Measurements from ENCODE around the gene KDF1. TPM values are rescaled to one million over a fixed set of nuclear protein-coding genes. Genes with fewer than 3 reads are reported as not detected.
A peak's percentile ranks its signal among the peaks of the same experiment; 100 is the strongest.
"Not testable (repeated sequence)": the region's sequence is repeated elsewhere in the genome, so short reads cannot be mapped to it uniquely, and the experiment has no call there.

The KDF1 gene
- total RNA-seq, 1 donor from 2014 or later: 0.21 TPM

DNA sequence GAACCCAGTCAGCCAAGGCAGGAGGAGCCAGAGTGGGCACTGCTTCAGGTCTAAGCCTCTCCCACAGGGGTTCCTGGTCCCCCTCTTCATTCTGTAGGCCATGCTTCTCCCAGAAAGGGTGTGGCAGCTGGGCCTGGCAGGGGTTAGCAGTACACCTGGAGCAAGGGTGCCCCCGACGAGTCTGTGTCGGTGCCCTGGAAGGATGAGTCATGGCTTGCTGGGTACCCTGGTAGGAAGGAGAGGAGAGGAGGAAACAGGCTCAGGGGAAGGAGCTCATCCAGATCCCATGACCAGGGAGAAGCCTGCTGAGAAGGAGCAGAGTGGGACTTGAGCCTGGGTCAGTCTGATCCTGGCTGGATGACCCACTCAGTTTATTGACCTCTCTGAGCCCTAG lies 10.3 kb downstream of the KDF1 start:
- Mint-ChIP-seq H3K4me3 (ENCODE audit: unreplicated experiment) (no peak overlapping the region), H3K4me1 (ENCODE audit: unreplicated experiment) (no peaks in the 10 kb centered on the region), H3K27me3 (ENCODE audit: unreplicated experiment) (peaks cover 9% of the 10 kb centered on the region), H3K36me3 (ENCODE audit: low read depth, unreplicated experiment) (peaks cover 10% of the 10 kb centered on the region), H3K9me3 (ENCODE audit: unreplicated experiment) (no peaks in the 10 kb centered on the region), H3K27ac (ENCODE audit: unreplicated experiment) (no peak overlapping the region)
- no peak for DNase-seq (ENCODE audit: low spot score)
- TF ChIP-seq, protein P1, sequence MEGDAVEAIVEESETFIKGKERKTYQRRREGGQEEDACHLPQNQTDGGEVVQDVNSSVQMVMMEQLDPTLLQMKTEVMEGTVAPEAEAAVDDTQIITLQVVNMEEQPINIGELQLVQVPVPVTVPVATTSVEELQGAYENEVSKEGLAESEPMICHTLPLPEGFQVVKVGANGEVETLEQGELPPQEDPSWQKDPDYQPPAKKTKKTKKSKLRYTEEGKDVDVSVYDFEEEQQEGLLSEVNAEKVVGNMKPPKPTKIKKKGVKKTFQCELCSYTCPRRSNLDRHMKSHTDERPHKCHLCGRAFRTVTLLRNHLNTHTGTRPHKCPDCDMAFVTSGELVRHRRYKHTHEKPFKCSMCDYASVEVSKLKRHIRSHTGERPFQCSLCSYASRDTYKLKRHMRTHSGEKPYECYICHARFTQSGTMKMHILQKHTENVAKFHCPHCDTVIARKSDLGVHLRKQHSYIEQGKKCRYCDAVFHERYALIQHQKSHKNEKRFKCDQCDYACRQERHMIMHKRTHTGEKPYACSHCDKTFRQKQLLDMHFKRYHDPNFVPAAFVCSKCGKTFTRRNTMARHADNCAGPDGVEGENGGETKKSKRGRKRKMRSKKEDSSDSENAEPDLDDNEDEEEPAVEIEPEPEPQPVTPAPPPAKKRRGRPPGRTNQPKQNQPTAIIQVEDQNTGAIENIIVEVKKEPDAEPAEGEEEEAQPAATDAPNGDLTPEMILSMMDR (IDR thresholded peaks at IDR 0.05; ENCODE audit: unreplicated experiment): no peak

DNA sequence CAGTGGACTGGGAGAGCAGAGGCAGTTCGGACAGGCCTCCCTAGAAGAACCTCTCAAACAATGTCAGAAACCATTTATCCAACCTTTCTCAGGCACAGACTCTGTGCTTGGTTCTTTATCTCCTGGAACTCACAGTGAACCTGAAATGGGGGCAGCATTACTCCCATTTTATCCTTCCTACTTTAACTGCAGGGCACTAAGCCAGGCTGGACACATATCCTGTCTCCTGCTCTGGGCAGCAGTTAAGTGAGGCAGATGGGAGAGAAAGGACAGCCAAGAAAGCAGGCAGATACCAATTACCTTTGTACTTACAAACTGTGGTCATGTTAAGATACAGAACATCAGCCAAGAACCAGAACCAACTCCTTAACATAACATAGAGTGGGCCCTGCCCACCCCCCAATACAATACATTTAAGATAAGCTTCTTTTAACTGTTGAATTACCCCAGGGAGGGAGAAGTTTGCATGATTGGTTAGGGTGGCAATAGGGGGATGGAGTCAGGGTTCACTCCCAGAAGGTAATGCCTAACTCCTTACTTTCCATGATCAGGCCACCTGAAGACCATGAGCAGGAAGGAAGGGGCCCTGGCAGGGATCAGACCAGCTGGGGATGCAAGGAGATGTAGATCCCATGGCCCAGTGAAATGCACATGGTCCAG lies 10.9 kb downstream of the KDF1 start:
- H3K4me3 Mint-ChIP-seq (ENCODE audit: unreplicated experiment): no peak overlapping the region
- no peaks in the 10 kb centered on the region for H3K9me3 Mint-ChIP-seq (ENCODE audit: unreplicated experiment)
- peak overlapping the region; percentile 12 for H3K27ac Mint-ChIP-seq (ENCODE audit: unreplicated experiment)
- no peak for DNase-seq (ENCODE audit: low spot score)
- TF ChIP-seq, protein P1 (IDR thresholded peaks at IDR 0.05; ENCODE audit: unreplicated experiment): no peak
- no peaks in the 10 kb centered on the region for H3K4me1 Mint-ChIP-seq (ENCODE audit: unreplicated experiment)
- peaks cover 10% of the 10 kb centered on the region for H3K27me3 Mint-ChIP-seq (ENCODE audit: unreplicated experiment)
- peaks cover 12% of the 10 kb centered on the region for H3K36me3 Mint-ChIP-seq (ENCODE audit: low read depth, unreplicated experiment)

DNA sequence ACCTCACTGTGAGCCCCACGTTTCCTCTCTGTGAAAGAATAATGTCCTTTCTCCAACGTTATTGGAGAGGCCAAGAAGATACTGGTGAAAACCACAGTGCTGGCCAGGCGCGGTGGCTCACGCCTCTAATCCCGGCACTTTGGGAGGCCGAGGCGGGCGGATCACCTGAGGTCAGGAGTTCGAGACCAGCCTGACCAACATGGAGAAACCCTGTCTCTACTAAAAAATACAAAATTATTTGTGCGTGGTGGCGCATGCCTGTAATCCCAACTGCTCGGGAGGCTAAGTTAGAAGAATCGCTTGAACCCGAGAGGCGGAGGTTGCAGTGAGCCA lies 11.6 kb downstream of the KDF1 start:
- peaks cover 12% of the 10 kb centered on the region for H3K36me3 Mint-ChIP-seq (ENCODE audit: low read depth, unreplicated experiment)

DNA sequence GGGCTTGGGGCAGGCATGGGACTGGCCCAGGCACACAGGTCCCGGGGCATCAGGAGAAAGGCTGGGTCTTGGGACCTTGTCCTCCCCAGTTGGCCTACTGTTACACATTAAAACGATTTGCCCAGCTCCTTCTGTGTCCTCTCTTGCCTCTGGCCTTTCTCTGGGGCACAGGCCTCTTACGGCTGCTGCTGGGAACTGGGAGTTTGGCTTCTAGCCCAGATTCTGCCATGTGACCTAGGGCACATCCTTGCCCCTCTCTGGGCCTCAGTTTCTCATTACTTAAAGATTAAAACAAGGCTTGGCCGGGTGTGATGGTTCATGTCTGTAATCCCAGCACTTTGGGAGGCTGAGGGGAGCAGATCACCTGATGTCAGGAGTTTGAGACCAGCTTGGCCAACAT lies 14.0 kb downstream of the KDF1 start:
- peaks cover 4% of the 10 kb centered on the region for H3K27me3 Mint-ChIP-seq (ENCODE audit: unreplicated experiment)
- H3K4me1 Mint-ChIP-seq (ENCODE audit: unreplicated experiment): no peaks in the 10 kb centered on the region
- peaks cover 22% of the 10 kb centered on the region for H3K36me3 Mint-ChIP-seq (ENCODE audit: low read depth, unreplicated experiment)
- TF ChIP-seq, protein P1 (IDR thresholded peaks at IDR 0.05; ENCODE audit: unreplicated experiment): no peak
- H3K27ac Mint-ChIP-seq (ENCODE audit: unreplicated experiment): no peak overlapping the region
- DNase-seq (ENCODE audit: low spot score): no peak
- no peak overlapping the region for H3K4me3 Mint-ChIP-seq (ENCODE audit: unreplicated experiment)
- H3K9me3 Mint-ChIP-seq (ENCODE audit: unreplicated experiment): no peaks in the 10 kb centered on the region

More for the DNA sequence above, 11.6 kb downstream of the KDF1 start:
- not testable (repeated sequence) for H3K9me3 Mint-ChIP-seq (ENCODE audit: unreplicated experiment); H3K27ac Mint-ChIP-seq (ENCODE audit: unreplicated experiment); H3K4me3 Mint-ChIP-seq (ENCODE audit: unreplicated experiment); DNase-seq (ENCODE audit: low spot score); H3K4me1 Mint-ChIP-seq (ENCODE audit: unreplicated experiment); H3K27me3 Mint-ChIP-seq (ENCODE audit: unreplicated experiment)

DNA sequence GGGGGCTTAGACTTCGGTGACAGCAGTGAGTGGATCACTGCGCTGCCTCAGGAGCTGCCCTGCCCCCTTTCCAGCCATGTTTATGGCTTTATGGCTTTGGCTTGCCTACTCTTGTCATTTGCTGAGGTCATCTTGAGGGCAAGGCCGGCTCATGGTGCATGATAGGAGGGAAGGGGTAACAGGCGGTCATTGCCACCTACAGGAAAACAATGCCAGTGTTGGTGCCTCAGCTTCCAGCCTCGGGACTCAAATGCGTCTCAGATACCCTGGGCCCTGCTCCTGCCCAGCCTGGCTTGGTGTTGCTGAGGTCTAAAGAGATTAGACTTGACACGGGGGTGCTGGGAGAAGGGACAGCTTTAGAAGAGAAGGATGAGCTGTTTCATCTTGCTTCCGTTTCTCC lies 14.5 kb downstream of the KDF1 start:
- TF ChIP-seq, protein P1 (IDR thresholded peaks at IDR 0.05; ENCODE audit: unreplicated experiment): no peak
- Mint-ChIP-seq H3K36me3 (ENCODE audit: low read depth, unreplicated experiment) (peaks cover 22% of the 10 kb centered on the region), H3K27ac (ENCODE audit: unreplicated experiment) (no peak overlapping the region)

More for the DNA sequence above, 14.5 kb downstream of the KDF1 start:
- peak overlapping the region; percentile 42 for H3K4me3 Mint-ChIP-seq (ENCODE audit: unreplicated experiment)
- H3K27me3 Mint-ChIP-seq (ENCODE audit: unreplicated experiment): peaks cover 1% of the 10 kb centered on the region
- no peaks in the 10 kb centered on the region for H3K4me1 Mint-ChIP-seq (ENCODE audit: unreplicated experiment)
- no peaks in the 10 kb centered on the region for H3K9me3 Mint-ChIP-seq (ENCODE audit: unreplicated experiment)
- no peak for DNase-seq (ENCODE audit: low spot score)

Data from endothelial cell (in vitro differentiated cells).